Neuronal stem cell (in vitro differentiated cells): ENCODE results near the gene LRRC27.

Experiments used
- DNase-seq: peaks from one replicate; pipeline ENCODE4 v3.0.0-alpha.2; 2013; ENCODE audit warnings: low spot score
- H2AFZ ChIP-seq: one replicate; pipeline ENCODE4 v1.6.1; 2013; ENCODE audit warnings: mild to moderate bottlenecking, low read length, inconsistent platforms
- H2AK5ac ChIP-seq: 2 replicates; pipeline ENCODE4 v1.6.1; 2013; ENCODE audit warnings: low read depth, mild to moderate bottlenecking, inconsistent platforms, low read length, moderate library complexity, mixed read lengths
- H2BK120ac ChIP-seq: 2 replicates; pipeline ENCODE4 v1.6.1; 2013; ENCODE audit warnings: low read depth, mild to moderate bottlenecking, inconsistent platforms, low read length, moderate library complexity, mixed read lengths
- H2BK12ac ChIP-seq: one replicate; pipeline ENCODE4 v1.6.1; 2013; ENCODE audit warnings: low read length, inconsistent platforms
- H2BK15ac ChIP-seq: 2 replicates; pipeline ENCODE4 v1.6.1; 2013; ENCODE audit warnings: mild to moderate bottlenecking, low read length, inconsistent platforms, mixed read lengths
- H2BK5ac ChIP-seq: one replicate; pipeline ENCODE4 v1.6.1; 2013; ENCODE audit warnings: inconsistent platforms, mild to moderate bottlenecking, low read length, moderate library complexity
- H3K14ac ChIP-seq: one replicate; pipeline ENCODE4 v1.6.1; 2013; ENCODE audit warnings: low read length, inconsistent platforms
- H3K18ac ChIP-seq: 2 replicates; pipeline ENCODE4 v1.6.1; 2013; ENCODE audit warnings: low read length, inconsistent platforms
- H3K23ac ChIP-seq: 2 replicates; pipeline ENCODE4 v1.6.1; 2013; ENCODE audit warnings: low read depth, mild to moderate bottlenecking, mixed read lengths, low read length, inconsistent platforms; ENCODE audit not compliant: poor library complexity
- H3K27ac ChIP-seq: replicated peaks from 3 replicates; pipeline ENCODE4 v1.5.1; 2013; ENCODE audit warnings: low read length, inconsistent platforms
- H3K27me3 ChIP-seq, 3 experiments: 2 replicates each; pipeline ENCODE4 v1.6.1; 2013; ENCODE audit warnings: low read length in 3 of 3, mild to moderate bottlenecking in 2 of 3, inconsistent platforms in 1 of 3, low read depth in 1 of 3, mixed read lengths in 1 of 3, moderate library complexity in 1 of 3; ENCODE audit not compliant: control insufficient read depth in 3 of 3, insufficient read depth in 3 of 3
- H3K36me3 ChIP-seq, 2 donors: replicated peaks in 1 of 2; 2 replicates each; pipeline ENCODE4 v1.6.1; 2013; ENCODE audit warnings: low read length in 2 of 2; ENCODE audit not compliant: control insufficient read depth in 2 of 2, insufficient read depth in 2 of 2
- H3K4ac ChIP-seq: 2 replicates; pipeline ENCODE4 v1.6.1; 2013; ENCODE audit warnings: inconsistent platforms, mild to moderate bottlenecking, low read length, moderate library complexity
- H3K4me1 ChIP-seq, 2 donors: 1 replicate in 1 of 2; 2 replicates in 1 of 2; pipeline ENCODE4 v1.6.1; 2013; ENCODE audit warnings: low read length in 2 of 2, low read depth in 1 of 2; ENCODE audit not compliant: control insufficient read depth in 2 of 2, insufficient read depth in 1 of 2
- H3K4me2 ChIP-seq: one replicate; pipeline ENCODE4 v1.6.1; 2013; ENCODE audit warnings: mild to moderate bottlenecking, low read length, inconsistent platforms; ENCODE audit not compliant: insufficient read depth, poor library complexity, severe bottlenecking
- H3K4me3 ChIP-seq, 2 donors: 2 replicates each; pipeline ENCODE4 v1.5.1; 2013; ENCODE audit warnings: low read length in 2 of 2, mild to moderate bottlenecking in 2 of 2, inconsistent platforms in 1 of 2, moderate library complexity in 1 of 2
- H3K79me1 ChIP-seq: one replicate; pipeline ENCODE4 v1.6.1; 2013; ENCODE audit warnings: low read depth, mild to moderate bottlenecking, inconsistent platforms, low read length, moderate library complexity
- H3K9ac ChIP-seq: one replicate; pipeline ENCODE4 v1.6.1; 2013; ENCODE audit warnings: mild to moderate bottlenecking, low read depth, low read length, inconsistent platforms; ENCODE audit not compliant: poor library complexity
- H3K9me3 ChIP-seq, 2 donors: replicated peaks in 1 of 2; 2 replicates each; pipeline versions ENCODE3 to v1.6.1; 2013; ENCODE audit warnings: low read length in 2 of 2, mild to moderate bottlenecking in 2 of 2, inconsistent platforms in 1 of 2, low read depth in 1 of 2, mixed read lengths in 1 of 2, moderate library complexity in 1 of 2; ENCODE audit not compliant: control insufficient read depth in 2 of 2, insufficient read depth in 1 of 2
- H4K8ac ChIP-seq: one replicate; pipeline ENCODE4 v1.6.1; 2013; ENCODE audit warnings: low read depth, mild to moderate bottlenecking, inconsistent platforms, low read length, moderate library complexity
- H4K91ac ChIP-seq: one replicate; pipeline ENCODE4 v1.6.1; 2013; ENCODE audit warnings: low read length, low read depth, mild to moderate bottlenecking, inconsistent platforms; ENCODE audit not compliant: poor library complexity
- WGBS, 2 donors: extraction: QIAGEN DNeasy Blood & Tissue Kit; methylation state at CpG; one replicate each; pipeline ENCODE4 v1.1.7; 2013; ENCODE audit warnings: missing lambda C conversion rate in 2 of 2, mixed read lengths in 1 of 2; ENCODE audit not compliant: insufficient read length in 2 of 2, insufficient replicate concordance in 1 of 2; ENCODE audit errors: extremely low coverage in 2 of 2; 5-methylcytosine and 5-hydroxymethylcytosine counted together

Gene LRRC27

GRCh38 chr10:132420981-132421846, 89.2 kb downstream of the LRRC27 start:
- Histone ChIP-seq H3K79me1 (peaks cover 6% of the 10 kb centered on the region), H2BK120ac (peak overlapping the region; percentile 90), H2BK12ac (peak overlapping the region; percentile 96), H2AFZ (peak overlapping the region; percentile 51), H2AK5ac (peak overlapping the region; percentile 99), H3K4me2 (peak overlapping the region; percentile 15), H3K9ac (peak overlapping the region; percentile 76), H3K27me3 (peaks cover 0 to 1% (median 0%) of the 10 kb centered on the region in 3 experiments), H3K27ac (peak overlapping the region; percentile 51), H4K8ac (peak overlapping the region; percentile 43), H3K14ac (peak overlapping the region; percentile 56), H3K4me1 (peaks cover 13 to 28% of the 10 kb centered on the region in 2 donors), H3K36me3 (no peaks in the 10 kb centered on the region), H3K9me3 (peaks cover 0 to 7% of the 10 kb centered on the region in 2 donors), H3K4ac (peak overlapping the region; percentile 98), H2BK15ac (peak overlapping the region; percentile 99), H4K91ac (peak overlapping the region; percentile 98), H3K23ac (no peak overlapping the region), H3K4me3 (no peak overlapping the region), H3K18ac (peak overlapping the region; percentile 98), H2BK5ac (peak overlapping the region; percentile 92)
- DNase-seq, result no peak
- WGBS, 2 donors, result no CpG with 5 or more reads among the region's 33 CpGs

GRCh38 chr10:132421847-132422751, 90.1 kb downstream of the LRRC27 start:
- peak overlapping the region; percentile 24 for H3K27ac ChIP-seq
- WGBS, 2 donors, result no CpG with 5 or more reads among the region's 30 CpGs

GRCh38 chr10:132422903-132423825, 91.2 kb downstream of the LRRC27 start:
- Histone ChIP-seq H3K4me3 (no peak overlapping the region), H3K9me3 (peaks cover 0 to 7% of the 10 kb centered on the region in 2 donors), H4K91ac (no peak overlapping the region), H3K23ac (peak overlapping the region; percentile 16), H2BK120ac (no peak overlapping the region), H3K79me1 (peaks cover 6% of the 10 kb centered on the region), H3K4me2 (no peak overlapping the region), H2BK5ac (peak overlapping the region; percentile 61), H3K27ac (no peak overlapping the region), H3K36me3 (peaks cover 0 to 3% of the 10 kb centered on the region in 2 donors), H3K18ac (peak overlapping the region; percentile 52), H2BK15ac (no peak overlapping the region), H2AK5ac (peak overlapping the region; percentile 99), H4K8ac (no peak overlapping the region), H3K4ac (no peak overlapping the region), H2AFZ (no peak overlapping the region), H3K27me3 (peaks cover 0 to 1% (median 0%) of the 10 kb centered on the region in 3 experiments), H3K4me1 (peaks cover 12 to 27% of the 10 kb centered on the region in 2 donors), H3K14ac (peak overlapping the region; percentile 86), H2BK12ac (peak overlapping the region; percentile 14), H3K9ac (peak overlapping the region; percentile 18)
- DNase-seq, result no peak
- WGBS, 2 donors, result no CpG with 5 or more reads among the region's 26 CpGs

More at GRCh38 chr10:132421847-132422751, 90.1 kb downstream of the LRRC27 start:
- H3K4me1 ChIP-seq, result peaks cover 13 to 28% of the 10 kb centered on the region in 2 donors
- H2BK15ac ChIP-seq, result peak overlapping the region; percentile 99
- H3K18ac ChIP-seq, result peak overlapping the region; percentile 98
- peak overlapping the region; percentile 90 for H2BK120ac ChIP-seq
- peak overlapping the region; percentile 98 for H4K91ac ChIP-seq
- H3K4me2 ChIP-seq, result no peak overlapping the region
- H3K9ac ChIP-seq, result peak overlapping the region; percentile 63
- H3K27me3 ChIP-seq, result peaks cover 0 to 1% (median 0%) of the 10 kb centered on the region in 3 experiments
- peak overlapping the region; percentile 99 for H2AK5ac ChIP-seq
- DNase-seq, result no peak
- peak overlapping the region; percentile 92 for H2BK5ac ChIP-seq
- H3K4me3 ChIP-seq, result no peak overlapping the region
- peak overlapping the region; percentile 78 for H3K4ac ChIP-seq
- peaks cover 0 to 7% of the 10 kb centered on the region in 2 donors for H3K9me3 ChIP-seq
- H3K23ac ChIP-seq, result peak overlapping the region; percentile 92
- H3K36me3 ChIP-seq, result no peaks in the 10 kb centered on the region
- H4K8ac ChIP-seq, result no peak overlapping the region
- H3K79me1 ChIP-seq, result peaks cover 6% of the 10 kb centered on the region
- H2AFZ ChIP-seq, result peak overlapping the region; percentile 51
- H3K14ac ChIP-seq, result peak overlapping the region; percentile 17
- peak overlapping the region; percentile 96 for H2BK12ac ChIP-seq
